Dermis blood vessel endothelial cell (primary cell): ENCODE results near the gene COL17A1. TPM values are rescaled to one million over a fixed set of nuclear protein-coding genes. Genes with fewer than 3 reads are reported as not detected.
A peak's percentile ranks its signal among the peaks of the same experiment; 100 is the strongest.

Experiments used
- DNase-seq: peaks from one replicate; pipeline ENCODE4 v3.0.0; 2010
- total RNA-seq: library from RNA; depleted of rRNA; stranded (reverse); fragments of >200 nt; gene quantifications from 2 replicates; pipeline ENCODE4 v1.2.3, GENCODE V29; 2014

Gene COL17A1
- total RNA-seq, 1 donor from 2014 or later = 0.34 TPM

DNA sequence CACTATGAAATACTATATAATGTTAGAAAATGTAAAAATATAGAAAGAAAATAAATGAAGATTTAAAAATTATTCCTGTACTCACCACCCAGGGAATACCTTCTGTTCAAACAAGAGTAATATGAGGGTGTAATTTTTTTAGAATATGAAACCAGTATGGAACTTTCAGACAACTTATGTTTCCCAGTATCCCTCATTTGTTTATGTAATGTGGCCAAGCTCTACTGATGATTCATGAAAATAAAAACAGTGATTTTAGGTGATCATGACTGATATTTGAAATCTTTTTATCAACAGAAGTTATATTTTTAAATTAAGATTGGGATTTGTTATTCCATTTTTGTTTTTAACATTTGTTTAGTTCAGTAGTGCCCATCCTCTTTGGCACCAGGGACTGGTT lies 100.0 kb downstream of the COL17A1 start:
- DNase-seq = no peak

DNA sequence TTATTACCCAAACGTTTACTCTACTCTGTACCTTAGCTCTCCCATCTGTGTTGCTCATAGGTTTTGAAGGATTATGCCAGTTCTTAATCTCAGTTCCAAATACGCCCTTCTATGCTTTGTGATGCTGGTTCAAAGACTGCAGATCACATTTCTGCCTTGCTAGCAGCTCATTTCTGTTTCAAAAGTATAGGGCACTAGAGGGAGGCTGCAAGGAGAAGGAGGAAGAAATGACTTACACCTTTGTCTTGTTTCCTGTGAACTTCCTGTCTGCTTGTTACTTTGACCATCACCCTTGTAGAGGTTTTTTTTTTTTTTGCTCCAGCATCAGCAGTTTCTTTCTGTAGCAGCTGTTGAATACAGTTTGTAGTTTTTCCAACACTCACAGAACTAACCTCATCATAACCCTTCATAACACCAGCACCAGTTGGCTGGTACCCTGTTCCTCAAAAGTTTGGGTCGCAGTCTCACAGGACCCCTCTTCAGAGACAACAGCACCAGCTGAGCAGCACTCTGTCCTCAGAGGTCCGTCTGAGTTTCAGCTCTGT lies 102.2 kb downstream of the COL17A1 start:
- DNase-seq = peak; percentile 57

DNA sequence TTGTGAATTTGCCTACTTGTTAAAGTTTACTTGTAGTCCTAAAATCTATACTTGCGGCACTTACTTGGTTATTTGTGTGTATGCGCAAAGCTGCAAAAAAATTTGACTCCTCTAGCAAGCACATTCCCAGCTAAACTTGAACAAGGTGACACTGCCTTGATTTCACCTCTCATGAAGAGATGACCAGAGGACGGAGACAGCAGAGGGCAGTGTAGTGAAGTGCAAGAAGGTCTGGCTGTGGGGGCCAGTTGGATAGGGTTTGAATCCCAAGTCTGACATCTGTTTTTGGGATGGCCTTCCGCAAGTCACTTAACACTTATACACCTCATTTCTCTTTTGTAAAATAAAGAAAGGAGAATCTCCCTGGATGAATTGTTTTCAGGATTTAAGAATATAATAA lies 103.0 kb downstream of the COL17A1 start:
- DNase-seq = peak; percentile 66

Other genes with a start within 250 kb of the COL17A1 start
- gene SH3PXD2A, start 230.3 kb downstream of the COL17A1 start, total RNA-seq = 2.4 and 3.9 TPM in 2 replicates
- 39.4 and 39.5 TPM in 2 replicates for gene STN1, start 167.7 kb downstream of the COL17A1 start, total RNA-seq
- gene SLK, start 118.7 kb downstream of the COL17A1 start, total RNA-seq = 80.3 and 99.9 TPM in 2 replicates
- 7.0 and 10.0 TPM in 2 replicates for gene SFR1, start 36.3 kb upstream of the COL17A1 start, total RNA-seq
- 0.23 TPM in 1 of 2 replicates, not detected in the other for gene CFAP43, start 146.5 kb upstream of the COL17A1 start, total RNA-seq
- gene GSTO1, start 169.0 kb upstream of the COL17A1 start, total RNA-seq = 147 and 348 TPM in 2 replicates
- gene GSTO2, start 183.3 kb upstream of the COL17A1 start, total RNA-seq = 0.51 and 0.85 TPM in 2 replicates